Measurements from ENCODE around the gene PXN.

Gene PXN

DNA sequence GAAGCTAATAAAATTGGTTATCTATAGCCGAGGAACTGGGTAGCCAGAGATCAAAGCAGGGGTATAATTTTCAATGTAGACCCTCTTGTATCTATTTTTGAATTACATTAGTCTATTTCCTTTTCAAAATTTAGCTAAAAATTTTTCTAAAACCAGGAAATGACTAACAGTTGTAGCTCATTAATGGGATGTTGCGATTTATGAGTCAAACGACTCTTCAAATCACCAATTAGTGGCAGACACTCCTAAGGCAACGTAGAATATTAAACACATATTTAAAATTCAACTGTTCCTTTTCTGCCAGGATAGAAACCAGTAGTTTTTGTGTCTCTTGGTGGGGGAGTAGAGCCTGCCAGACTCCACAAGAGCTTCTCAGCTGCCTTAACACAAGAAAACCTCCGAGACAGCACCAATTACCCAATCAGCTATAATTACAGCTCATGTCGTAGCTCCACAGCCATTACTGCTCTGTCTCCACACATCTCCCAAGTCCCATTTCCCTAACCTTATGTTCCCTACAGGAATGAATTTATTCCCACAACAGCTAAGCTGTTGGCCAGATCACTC, 97.9 kb downstream of the PXN start:
- no peak for FAIRE-seq

DNA sequence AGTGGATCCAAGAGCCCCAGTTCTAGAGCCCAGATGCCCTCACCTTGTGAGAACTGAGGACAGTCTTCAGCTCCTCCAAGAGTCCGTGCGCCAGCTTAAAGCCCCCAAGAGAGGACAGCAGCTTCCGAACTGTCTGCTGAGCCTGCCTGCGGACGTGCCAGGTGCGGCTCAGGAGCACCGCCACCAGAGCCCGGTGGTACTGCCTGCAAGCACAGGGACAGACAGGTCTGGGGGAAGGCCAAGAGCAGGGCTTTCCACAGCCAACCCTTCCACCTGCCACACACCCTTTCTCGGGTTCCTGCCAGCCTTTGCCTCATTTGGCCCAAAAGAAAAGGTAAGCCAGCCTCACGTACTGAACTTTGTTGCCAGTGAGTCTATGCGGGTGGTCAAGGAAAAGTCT, 101.2 kb downstream of the PXN start:
- no peak for FAIRE-seq

DNA sequence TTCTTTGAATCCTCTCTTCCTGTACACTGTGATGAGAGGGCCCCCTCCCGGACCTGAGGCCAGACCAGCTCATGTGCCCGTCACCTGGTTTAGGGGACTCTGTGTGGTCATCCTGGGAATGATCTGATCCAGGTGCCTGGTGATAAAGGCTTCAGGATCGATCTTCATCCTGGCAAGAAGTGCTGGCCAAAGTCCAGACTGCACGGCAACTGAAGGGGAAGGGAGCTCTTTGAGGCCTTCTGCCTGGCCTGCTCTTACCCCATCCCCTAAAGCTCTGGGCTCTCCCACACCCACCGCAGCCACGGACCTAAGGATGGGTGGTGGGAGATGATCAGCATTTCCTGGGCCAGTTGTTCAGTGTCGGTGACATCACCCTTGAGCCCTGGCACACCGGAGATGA, 102.8 kb downstream of the PXN start:
- FAIRE-seq, result no peak

DNA sequence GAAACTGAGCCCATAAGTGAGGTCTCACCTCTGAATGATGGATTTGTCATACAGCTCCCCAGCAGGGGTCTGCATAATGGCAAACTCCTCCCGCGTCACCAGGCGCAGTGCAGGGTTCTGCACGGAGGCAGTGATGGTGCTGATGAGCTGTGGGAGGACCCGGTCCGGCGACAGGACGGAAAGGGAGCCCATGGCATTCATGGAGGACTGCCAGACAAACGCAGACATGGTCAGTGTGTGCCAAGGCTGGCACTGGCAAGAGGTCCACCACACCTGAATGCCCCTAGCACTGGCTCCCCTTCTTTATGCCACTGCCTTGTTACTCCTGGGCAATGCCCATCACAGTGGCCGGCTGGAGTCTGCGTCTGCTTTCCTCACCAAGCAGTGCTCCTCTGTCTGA, 103.7 kb downstream of the PXN start:
- FAIRE-seq, result no peak
